Erythroblast (primary cell): Measurements from ENCODE around the gene RSPH9.

Source experiments
- GATA1 ChIP-seq: IDR thresholded peaks from 2 replicates; pipeline ENCODE4 v1.6.1; 2011; ENCODE audit warnings: low read depth, mild to moderate bottlenecking, control low read depth, low read length, moderate library complexity
- POLR2A ChIP-seq: IDR thresholded peaks from 2 replicates; pipeline ENCODE4 v1.6.1; 2011; ENCODE audit warnings: mild to moderate bottlenecking, low read length

GRCh38 chr6:43709654-43710303 is 64.9 kb downstream of the RSPH9 start:
- no peak for TF ChIP-seq POLR2A
- no peak for TF ChIP-seq GATA1
